HL-60 (cell line): ENCODE results near the gene BTBD6.

Experiments
- DNase-seq, 2 experiments: peaks; one replicate each; pipeline ENCODE4 v3.0.0-alpha.2; 2010 to 2020; ENCODE audit warnings: low read depth in 1 of 2, low spot score in 1 of 2
- H3K27ac ChIP-seq: fragments of 250-450 bp; sonication (Bioruptor Pico); replicated peaks from 2 replicates; pipeline ENCODE4 v1.5.1; 2020; ENCODE audit warnings: mild to moderate bottlenecking, moderate library complexity
- H3K27me3 ChIP-seq: fragments of 250-450 bp; sonication (Bioruptor Pico); 2 replicates; pipeline ENCODE4 v1.5.1; 2021; ENCODE audit warnings: mild to moderate bottlenecking, moderate library complexity; ENCODE audit not compliant: insufficient read depth, poor library complexity, severe bottlenecking
- H3K4me3 ChIP-seq: replicated peaks from 2 replicates; pipeline ENCODE4 v1.5.1; 2011; ENCODE audit warnings: mild to moderate bottlenecking, control low read depth, low read length; ENCODE audit not compliant: insufficient read depth
- CTCF ChIP-seq: IDR thresholded peaks from one replicate; pipeline ENCODE4 v1.5.1; 2011; ENCODE audit warnings: low read length, control low read depth, inconsistent platforms; ENCODE audit not compliant: insufficient read depth
- GABPA ChIP-seq: IDR thresholded peaks from 2 replicates; pipeline ENCODE4 v1.6.1; 2012; ENCODE audit warnings: low read depth
- POLR2AphosphoS5 ChIP-seq: IDR thresholded peaks from 2 replicates; pipeline ENCODE4 v1.6.1; 2012; ENCODE audit warnings: low read depth
- REST ChIP-seq: IDR thresholded peaks from 2 replicates; pipeline ENCODE4 v1.6.1; 2012; ENCODE audit warnings: low read depth; ENCODE audit not compliant: insufficient replicate concordance
- SPI1 ChIP-seq: IDR thresholded peaks from 2 replicates; pipeline ENCODE4 v1.6.1; 2012; ENCODE audit warnings: low read depth, mild to moderate bottlenecking, borderline replicate concordance

Gene BTBD6

GRCh38 chr14:105224845-105225570, 23.3 kb upstream of the BTBD6 start:
- no peak for TF ChIP-seq REST
- no peak for TF ChIP-seq CTCF
- no peak for TF ChIP-seq POLR2AphosphoS5
- TF ChIP-seq GABPA, result no peak
- no peak for TF ChIP-seq SPI1
- no peak for DNase-seq
- no peaks in the 10 kb centered on the region for H3K27me3 ChIP-seq
- no peak overlapping the region for H3K4me3 ChIP-seq
- no peak overlapping the region for H3K27ac ChIP-seq

GRCh38 chr14:105226198-105226597, 22.1 kb upstream of the BTBD6 start:
- H3K27ac ChIP-seq, result no peak overlapping the region
- no peak overlapping the region for H3K4me3 ChIP-seq
- H3K27me3 ChIP-seq, result no peaks in the 10 kb centered on the region
- DNase-seq, result no peak
- TF ChIP-seq CTCF (no peak), POLR2AphosphoS5 (no peak), REST (no peak), GABPA (no peak), SPI1 (no peak)

- Histone ChIP-seq H3K27me3 (no peaks in the 10 kb centered on the region), H3K4me3 (no peak overlapping the region), H3K27ac (no peak overlapping the region)
- no peak for DNase-seq
- TF ChIP-seq REST (no peak), POLR2AphosphoS5 (no peak), CTCF (no peak), GABPA (no peak), SPI1 (no peak)
These were observed 21.0 kb upstream of the BTBD6 start for GRCh38 chr14:105227346-105227745.
